ENCODE data around the gene TSPAN14. TPM values are rescaled to one million over a fixed set of nuclear protein-coding genes. Genes with fewer than 3 reads are reported as not detected.
"Not testable (repeated sequence)": the region's sequence is repeated elsewhere in the genome, so short reads cannot be mapped to it uniquely, and the experiment has no call there.

Gene TSPAN14
- polyA plus RNA-seq, 3 donors: 84.9 to 97.4 (median 97.3) TPM

DNA sequence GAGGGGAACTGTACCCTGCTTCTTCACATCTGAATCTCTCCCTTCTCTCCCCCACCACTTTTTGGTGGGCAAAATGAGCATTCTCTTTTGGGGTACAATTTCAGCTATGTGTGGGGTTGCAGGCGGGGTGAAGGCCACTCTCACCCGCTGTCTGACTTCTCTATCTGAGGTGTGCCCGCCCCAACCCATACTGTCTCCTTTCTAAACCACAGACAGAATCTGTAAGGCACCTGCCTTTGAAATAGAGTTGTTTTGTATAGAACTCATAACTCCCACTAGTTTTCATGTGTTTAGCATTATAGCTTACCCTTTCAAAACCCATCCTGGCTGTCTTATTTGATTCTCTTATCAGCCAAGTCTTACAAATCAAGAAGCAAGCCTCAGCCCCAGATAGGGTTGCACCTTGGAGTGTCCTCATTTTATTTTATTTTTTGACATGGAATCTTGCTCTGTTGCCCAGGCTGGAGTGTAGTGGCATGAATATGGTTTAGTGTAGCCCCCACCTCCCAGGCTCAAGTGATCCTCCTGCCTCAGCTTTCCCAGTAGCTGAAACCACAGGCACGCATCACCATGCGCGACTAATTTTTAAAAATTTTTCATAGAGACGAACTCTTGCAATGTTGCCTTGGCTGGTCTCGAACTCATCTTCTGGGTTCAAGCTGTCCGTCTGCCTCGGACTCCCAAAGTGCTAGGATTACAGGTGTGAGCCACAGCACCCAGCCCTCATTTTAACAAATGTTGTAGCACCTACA is 11.9 kb downstream of the TSPAN14 start:
- DNase-seq: no peak

DNA sequence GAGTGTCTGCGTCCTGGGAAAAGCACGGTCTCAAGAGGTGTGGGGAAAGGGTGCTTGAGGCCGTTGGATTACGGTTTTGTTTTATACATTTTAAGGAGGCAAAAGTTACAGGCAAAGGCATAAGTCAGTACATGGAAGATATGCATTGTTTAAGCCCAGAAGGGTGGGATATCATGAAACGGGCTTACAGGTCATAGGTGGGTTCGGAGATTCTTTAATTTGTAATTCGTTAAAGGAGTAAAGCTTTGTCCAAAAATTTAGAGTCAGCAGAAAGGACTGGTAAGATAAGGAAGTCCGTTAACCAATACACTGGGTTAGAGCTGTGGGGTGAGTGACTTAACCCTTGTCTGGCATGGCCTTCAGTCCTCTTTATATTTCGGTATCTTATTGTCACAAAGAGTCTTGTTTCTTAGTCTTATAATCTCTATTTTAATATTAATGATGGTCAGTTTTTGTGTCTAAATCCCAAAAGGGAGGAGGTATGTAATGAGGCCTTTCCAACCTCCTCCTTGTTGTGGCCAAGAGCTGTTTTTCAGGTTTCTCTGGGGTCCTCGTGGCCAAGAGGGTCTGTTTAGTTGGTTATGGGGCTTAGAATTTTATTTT is 12.7 kb downstream of the TSPAN14 start:
- no peak for DNase-seq

DNA sequence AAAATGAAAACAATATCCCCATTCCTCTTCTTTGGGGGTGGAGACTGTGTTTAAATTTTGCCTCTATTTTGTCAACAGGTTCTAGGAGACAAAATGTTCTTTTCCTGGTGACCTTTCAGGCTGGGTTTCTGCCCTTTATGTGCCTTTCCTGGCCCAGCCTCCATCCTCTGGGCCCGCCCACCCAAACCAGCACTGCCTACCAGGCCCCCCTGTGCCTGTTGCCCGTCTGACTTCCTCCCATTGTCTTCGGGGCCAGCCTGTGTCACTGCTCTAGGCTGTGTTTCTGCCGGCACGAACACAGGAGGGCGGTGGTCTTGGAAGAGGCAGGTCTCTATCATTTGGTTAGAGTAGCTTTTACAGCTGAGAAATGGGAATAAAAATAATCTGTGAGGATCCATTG is 13.9 kb downstream of the TSPAN14 start:
- DNase-seq: no peak

DNA sequence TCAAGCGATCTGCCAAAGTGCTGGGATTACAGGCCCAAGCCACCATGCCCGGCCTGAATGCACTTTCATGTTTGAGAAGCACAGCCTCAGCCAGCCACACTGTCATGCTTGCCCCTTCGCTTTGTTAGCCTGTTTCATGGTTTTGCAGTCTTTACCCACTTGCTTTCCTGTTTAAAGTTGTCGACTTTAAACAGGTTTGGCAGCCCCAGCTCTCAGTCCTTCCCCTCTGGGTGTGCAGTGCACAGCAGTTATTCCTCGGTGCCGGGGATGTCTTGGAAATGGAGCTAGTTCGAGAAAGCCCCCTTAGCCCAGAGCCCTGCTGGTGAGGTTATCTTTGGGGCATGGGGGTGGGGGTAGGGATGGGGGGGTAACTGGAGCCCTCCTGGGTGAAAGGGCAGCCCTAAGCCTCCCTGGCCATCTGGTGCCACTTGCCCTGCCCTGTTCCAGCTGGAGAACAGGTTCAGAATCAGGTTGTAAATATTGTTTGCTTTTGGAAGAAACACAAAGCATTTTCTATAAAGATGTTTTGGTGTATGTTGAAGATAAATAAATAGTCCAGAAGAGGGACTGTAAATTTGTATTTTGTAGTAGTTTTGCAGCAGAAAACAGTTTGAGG is 14.8 kb downstream of the TSPAN14 start:
- no peak for DNase-seq

DNA sequence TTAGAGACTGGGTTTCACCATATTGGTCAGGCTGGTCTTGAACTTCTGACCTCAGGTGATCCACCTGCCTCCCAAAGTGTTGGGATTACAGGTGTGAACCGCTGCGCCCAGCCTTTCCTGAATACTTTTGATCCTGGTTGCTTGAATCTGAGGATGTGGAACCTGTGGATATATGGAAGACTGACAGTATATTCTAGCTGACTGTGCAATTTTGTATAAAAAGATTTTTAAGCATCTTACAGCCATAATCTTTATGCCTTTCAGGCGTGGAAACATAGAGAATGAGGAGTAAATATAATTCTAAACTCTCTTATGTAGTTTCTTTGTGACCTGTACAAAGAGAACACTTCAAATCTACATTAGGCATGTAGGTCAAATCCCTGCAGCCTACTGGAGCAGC is 16.2 kb downstream of the TSPAN14 start:
- DNase-seq: no peak

DNA sequence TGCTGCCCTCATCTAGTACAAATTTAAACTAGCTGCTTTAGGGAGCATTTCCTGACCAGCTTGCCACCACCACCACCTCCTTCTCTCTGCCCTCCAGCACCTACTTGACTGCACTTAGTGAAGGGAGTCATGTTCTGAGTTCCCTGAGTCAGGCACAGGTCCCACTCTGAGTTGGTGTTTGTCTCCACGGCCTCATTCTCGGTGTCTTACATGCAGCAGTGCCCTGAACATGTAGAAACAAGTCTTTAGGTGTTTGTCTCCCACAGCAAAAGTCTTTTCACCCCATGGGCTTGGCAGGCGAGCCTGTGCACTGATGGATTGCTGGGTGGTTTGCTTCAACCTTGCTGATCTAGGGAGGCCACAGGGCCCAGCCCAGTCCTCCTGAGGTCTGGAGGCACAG is 16.9 kb downstream of the TSPAN14 start:
- DNase-seq: no peak

DNA sequence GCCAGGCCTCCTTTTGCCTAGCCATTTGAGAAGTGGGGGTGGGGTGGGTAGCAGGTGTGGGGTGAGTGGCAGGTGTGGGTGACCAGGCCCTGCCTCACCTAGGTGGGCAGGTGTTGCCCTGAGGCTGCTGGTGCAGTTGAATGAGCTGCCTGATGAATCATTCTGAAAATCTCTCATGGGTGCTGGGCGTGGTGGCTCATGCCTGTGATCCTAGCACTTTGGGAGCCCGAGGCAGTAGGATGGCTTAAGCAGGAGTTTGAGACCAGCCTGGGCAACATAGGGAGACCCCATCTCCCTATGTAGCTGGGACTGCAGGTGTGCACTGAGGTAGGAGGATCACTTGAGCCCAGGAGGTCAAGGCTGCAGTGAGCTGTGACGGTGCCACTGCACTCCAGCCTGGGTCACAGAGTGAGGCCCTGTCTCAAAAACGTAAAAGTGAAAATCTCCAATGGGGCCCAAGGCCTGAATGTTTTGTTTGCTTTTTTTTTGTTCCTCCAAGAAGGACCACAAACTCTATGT is 17.7 kb downstream of the TSPAN14 start:
- DNase-seq: no peak

DNA sequence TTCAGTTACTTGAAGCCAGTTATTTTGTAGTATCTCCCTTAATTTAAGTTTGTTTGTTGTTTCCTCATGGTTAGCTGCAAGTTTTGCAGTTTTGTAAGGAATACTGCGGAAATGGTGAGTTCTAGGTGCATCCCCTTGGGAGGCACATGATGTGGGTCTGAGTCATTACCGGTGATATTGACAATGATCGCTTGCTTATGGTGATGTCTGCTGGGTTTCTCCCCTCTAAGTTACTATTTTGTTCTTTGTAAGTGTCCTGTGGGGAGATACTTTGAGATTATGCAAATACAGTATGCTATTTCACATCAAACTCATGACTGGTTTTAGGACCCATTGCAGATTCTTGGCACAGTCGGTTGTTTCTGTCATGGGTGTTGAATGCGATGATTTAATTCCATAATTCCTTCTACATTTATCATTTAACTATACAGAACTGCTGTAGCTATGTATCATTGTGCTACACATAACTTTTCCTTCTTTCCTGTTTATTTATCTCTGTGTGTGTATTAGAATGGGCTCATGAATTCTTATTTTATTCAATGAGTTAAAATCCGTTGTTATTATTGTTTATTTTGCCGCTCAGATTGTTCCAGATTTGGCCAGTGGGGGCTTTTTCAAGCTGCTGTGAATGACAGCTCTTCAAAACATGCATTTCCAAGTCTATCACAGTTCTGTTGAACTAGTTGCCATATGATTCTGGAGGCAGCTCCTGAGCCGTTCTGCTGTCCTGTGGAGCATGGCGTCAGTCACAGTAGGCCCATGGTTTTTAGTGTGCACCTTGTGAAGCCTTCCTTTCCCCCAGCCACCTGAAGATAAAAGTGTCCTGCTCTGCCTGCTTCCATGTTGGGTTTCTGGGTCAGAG is 18.4 kb downstream of the TSPAN14 start:
- DNase-seq: no peak

DNA sequence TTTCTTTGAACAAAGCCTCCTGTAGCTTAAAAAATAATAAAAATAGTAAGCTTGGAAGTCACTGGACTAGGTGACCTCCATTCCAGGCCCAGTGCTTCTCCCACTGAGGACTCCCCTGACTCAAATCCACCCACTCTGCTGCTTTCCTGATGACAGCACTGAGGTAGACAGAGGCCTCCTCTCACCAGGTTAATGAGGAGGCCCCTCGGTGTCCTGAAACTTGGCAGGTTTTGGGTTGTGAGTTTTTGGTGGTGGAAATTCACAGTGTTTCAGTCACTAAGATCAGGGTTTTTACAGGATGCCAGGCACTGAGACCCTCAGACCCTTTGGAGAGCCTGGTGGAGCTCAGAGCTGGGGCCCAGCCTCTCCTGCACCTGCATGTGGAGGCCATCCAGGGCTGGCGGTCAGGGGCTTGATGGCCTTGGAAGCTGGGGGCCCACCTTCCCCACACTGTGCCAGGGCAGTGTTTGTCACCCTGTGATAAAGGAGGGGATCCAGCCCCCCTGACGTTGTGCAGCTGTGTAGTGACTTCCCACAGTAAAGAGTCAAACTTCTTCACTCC is 19.1 kb downstream of the TSPAN14 start:
- no peak for DNase-seq

DNA sequence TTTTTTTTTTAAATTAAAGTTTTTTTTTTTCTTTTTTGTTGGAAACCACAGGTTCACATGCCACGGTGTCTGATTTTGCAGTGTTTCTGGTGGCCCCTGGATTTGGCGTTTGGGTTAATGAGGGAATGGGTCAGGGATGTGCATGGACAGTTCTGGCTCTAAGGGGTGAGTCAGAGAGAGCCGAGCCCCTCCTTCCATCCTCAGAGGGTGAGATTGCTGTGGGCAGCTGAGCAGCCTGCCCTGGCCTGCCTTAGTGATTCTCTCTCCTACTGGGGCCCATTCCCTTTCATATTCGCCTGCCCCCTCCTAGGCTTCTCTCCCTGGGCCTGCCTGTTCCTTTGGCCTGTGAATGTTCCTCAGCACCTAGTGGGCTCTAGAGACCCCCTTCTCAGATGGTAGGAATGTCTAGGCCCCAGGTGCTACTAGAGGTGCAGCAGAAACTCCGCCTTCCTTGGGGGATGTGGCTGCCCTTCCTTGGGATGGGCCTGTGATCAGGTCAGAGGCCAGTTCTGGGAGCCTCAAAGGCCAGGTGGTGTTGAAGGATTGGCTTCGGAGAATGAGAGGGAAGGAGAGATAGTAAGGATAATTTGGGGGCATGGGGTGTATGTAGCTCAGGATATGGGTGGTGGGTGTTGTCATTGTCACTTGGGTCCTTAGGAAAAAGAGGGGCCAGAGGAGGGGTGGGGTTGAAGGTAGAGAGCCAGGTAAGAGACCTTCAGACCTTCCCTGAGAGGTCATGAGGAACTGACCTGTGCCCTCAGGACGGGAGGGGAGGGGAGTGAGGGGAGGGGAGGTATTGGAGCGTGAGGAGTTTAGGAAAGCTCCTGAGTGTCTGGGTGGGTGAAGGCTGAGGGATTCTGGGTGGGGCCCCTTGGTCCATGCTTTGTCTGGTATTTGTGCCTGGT is 19.8 kb downstream of the TSPAN14 start:
- no peak for DNase-seq

DNA sequence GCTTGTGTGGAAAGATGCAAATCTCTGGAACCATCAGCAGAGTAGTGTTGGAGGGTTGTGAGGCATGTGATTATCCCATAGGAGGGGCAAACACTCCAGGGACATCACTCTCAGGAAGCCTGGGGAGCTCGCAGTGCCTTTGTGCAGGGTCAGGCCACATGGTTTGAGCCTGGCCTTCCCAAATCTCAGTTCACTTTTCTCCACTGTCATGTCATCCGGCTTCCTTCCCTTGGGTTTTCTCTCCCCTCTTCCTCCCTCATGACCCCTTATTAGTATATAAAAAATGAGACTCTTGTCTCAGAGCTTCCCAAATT is 20.4 kb downstream of the TSPAN14 start:
- DNase-seq: no peak

DNA sequence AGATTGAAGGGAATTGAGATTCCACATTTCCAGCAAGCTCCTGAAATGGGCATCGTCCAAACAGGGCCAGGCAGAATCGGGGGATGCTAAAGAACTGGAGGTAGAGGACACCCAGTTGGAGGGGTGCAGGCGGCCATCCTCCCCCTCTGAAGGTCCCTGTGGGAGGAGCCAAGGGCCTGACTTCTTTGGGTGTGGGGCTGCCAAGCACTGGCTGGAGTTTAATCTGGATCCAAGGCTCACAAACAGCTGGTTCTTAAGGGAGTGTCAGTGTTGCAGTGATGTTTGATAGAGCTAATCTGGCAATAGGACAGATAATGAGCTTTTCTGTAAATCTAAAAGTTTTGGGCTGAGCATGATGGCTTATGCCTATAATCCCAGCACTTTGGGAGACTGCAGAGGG is 20.8 kb downstream of the TSPAN14 start:
- DNase-seq: no peak

DNA sequence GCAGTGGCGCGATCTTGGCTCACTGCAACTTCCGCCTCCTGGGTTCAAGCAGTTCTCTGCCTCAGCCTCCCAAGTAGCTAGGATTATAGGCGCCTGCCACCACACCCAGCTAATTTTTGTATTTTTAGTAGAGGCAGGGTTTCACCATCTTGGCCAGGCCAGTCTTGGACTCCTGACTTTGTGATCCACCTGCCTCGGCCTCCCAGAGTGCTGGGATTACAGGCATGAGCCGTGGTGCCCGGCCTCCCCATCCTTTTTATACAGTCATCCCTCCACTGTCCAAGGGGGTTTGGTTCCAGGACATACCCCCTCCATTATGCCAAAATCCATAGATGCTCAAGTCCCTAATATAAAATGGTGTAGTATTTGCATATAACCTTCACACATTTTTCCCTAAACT is 21.5 kb downstream of the TSPAN14 start:
- DNase-seq: not testable (repeated sequence)

DNA sequence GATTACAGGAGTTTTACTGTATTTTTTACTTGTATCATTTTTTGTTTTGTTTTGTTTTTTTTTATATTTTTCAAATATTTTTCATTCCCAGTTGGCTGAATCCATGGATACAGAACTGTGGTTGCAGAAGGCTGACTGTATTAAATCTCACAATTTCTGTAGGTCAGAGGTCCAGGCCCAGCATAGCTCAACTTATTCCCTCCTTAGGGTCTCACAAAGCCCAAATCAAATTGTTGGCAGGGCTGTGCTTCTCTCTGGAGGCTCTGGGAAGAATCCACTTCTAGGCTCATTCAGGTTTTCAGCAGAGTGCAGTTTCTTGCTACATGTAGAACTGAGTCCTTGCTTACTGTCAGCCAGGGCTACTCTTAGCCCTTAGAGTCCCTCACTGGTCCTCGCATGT is 22.6 kb downstream of the TSPAN14 start:
- DNase-seq: no peak

DNA sequence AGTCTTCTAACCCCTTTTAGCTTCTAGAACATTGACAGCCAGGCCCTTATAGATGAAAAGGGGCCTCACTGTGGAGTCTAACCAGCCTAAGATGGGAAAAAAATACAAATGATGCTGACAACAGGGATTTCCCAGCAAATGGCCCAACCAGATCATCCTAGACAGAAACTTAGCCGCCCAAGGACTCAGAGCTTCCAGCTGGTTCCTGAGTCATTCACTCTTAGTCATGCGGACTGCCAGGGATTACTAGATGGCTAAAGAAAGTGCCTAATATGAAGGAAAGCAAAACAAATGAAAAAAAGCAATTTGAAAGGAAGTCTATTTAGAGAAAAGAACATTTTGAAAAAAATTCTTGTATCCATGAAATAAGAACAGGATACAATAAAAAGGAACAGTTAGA is 23.7 kb downstream of the TSPAN14 start:
- DNase-seq: no peak

DNA sequence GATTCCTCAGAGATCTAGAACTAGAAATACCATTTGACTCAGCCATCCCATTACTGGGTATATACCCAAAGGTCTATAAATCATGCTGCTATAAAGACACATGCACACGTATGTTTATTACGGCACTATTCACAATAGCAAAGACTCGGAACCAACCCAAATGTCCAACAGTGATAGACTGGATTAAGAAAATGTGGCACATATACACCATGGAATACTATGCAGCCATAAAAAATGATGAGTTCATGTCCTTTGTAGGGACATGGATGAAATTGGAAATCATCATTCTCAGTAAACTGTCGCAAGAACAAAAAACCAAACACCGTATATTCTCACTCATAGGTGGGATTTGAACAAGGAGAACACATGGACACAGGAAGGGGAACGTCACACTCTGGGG is 26.3 kb downstream of the TSPAN14 start:
- not testable (repeated sequence) for DNase-seq

DNA sequence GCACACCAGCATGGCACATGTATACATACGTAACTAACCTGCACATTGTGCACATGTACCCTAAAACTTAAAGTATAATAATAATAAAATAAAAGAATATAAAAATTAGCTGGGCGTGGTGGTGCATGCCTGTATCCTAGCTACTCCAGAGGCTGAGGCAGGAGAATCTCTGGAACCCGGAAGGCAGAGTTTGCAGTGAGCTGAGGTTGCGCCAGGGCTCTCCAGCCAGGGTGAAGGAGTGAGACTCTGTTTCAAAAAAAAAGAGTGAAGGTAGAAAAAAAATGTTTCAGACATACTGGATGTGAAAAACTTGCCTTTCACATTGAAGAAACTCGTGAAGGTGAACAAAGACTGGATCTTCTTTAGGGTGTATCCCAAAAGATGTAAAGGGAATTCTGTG is 26.7 kb downstream of the TSPAN14 start:
- no peak for DNase-seq

DNA sequence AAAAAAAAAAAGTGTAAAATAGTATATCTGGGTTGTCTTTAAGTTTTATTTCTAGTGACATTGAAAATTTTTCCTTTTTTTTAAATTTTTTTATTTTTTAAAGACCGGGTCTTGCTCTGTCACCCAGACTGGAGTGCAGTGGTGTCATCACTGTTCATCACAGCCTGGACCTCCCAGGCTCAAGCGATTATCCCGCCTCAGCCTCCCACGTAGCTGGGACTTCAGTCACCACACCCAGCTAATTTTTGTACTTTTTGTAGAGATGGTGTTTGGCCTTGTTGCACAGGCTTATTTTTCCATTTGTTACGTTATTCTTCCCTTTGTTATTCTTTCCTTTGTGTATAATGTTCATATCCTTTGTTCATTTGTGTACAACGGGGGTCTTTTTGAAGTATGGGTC is 30.1 kb downstream of the TSPAN14 start:
- no peak for DNase-seq

DNA sequence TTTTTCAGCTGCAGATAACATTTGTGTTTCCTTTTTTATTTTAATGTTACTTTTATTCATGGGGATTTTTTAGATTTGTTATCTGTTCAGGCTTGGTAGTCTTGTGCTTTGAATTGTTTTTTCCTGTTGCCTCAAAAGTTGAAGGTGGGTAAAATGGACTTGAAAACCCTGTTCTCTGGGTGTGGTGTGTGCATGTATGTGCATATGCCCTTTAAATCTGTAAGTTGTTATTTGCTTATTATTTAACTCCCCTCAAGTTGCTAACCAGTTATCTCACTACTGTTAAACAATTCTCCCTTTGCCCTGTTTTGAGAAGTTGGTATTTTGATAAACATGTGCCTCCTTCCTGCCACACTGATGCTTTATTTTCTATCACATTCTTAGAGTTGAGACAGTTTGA is 30.6 kb downstream of the TSPAN14 start:
- DNase-seq: no peak

DNA sequence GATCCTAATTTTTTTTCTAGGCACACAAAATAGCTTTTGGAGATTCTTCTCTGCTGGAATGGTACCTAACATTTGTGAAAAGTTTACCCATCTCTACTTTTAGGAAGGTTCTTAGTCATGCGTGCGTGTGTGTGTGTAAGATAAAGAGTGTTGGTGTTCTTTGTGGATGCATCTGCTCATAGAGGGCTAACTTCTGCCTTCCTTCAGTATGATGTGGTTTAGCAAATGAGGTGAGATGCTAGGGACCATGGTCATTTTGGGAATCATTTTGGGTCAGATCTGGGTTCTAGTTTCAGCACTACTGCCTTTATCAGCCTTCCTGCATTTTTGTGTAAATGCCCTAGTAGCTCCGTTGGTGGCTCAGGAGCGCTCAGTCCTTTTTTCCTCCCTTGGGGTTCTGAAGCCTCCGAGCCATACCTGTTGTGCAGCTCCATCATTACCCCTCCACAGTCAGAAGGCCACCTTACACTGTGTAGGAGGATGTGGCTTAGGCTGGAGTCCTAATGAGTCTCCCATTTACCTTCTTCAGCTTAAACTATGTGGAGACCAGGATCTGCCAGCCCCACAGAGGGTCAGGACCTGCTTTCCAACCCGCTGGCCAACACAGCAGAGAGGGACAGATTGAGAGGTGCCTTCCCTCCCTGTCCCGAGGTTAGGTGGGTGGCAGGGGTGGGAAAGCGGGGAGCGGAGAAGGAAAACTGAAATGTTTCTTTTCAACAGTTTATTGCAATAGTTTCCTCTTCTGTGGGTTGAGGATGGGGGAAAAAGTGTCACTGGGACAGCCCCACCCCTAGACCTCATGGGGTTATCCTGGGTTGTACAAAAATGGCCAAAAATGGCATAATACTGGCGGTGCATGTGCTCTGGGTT is 31.2 kb downstream of the TSPAN14 start:
- DNase-seq: no peak
